LNCaP clone FGC (cell line): ENCODE data around the gene LTBP1.
"Not testable (repeated sequence)": the region's sequence is repeated elsewhere in the genome, so short reads cannot be mapped to it uniquely, and the experiment has no call there.

Source experiments
- DNase-seq: peaks from one replicate; pipeline ENCODE4 v3.0.0-alpha.2; 2011; ENCODE audit warnings: low read depth
- H3K4me3 ChIP-seq: 2 replicates; pipeline ENCODE4 v1.5.1; 2011; ENCODE audit warnings: mild to moderate bottlenecking, low read depth, low read length, control low read depth
- CTCF ChIP-seq: IDR thresholded peaks from 2 replicates; pipeline ENCODE4 v1.5.1; 2012; ENCODE audit warnings: mild to moderate bottlenecking; ENCODE audit not compliant: control insufficient read depth, insufficient read depth; ENCODE audit errors: extremely low read depth

The LTBP1 gene

GRCh38 chr2:33380001-33380609 is 433.4 kb downstream of the LTBP1 start:
- H3K4me3 ChIP-seq = no peak overlapping the region
- no peak for DNase-seq
- peak; percentile 40; the same call in 1 of the 2 replicates for TF ChIP-seq CTCF

GRCh38 chr2:33380719-33381118 is 434.0 kb downstream of the LTBP1 start:
- DNase-seq = no peak
- TF ChIP-seq CTCF = no peak
- H3K4me3 ChIP-seq = no peak overlapping the region

- TF ChIP-seq CTCF = no peak
- DNase-seq = no peak
- H3K4me3 ChIP-seq = no peak overlapping the region
Observed at GRCh38 chr2:33381301-33381858, 434.6 kb downstream of the LTBP1 start.

- DNase-seq = no peak
- no peak overlapping the region for H3K4me3 ChIP-seq
- TF ChIP-seq CTCF = no peak
Observed at GRCh38 chr2:33383855-33384598, 437.3 kb downstream of the LTBP1 start.

- DNase-seq = no peak
- no peak for TF ChIP-seq CTCF
Observed at GRCh38 chr2:33384599-33384961, 437.8 kb downstream of the LTBP1 start.

GRCh38 chr2:33388996-33389395 is 442.2 kb downstream of the LTBP1 start:
- TF ChIP-seq CTCF = no peak
- DNase-seq = no peak

More at GRCh38 chr2:33384599-33384961, 437.8 kb downstream of the LTBP1 start:
- no peak overlapping the region for H3K4me3 ChIP-seq

GRCh38 chr2:33389695-33390094 is 442.9 kb downstream of the LTBP1 start:
- H3K4me3 ChIP-seq = not testable (repeated sequence)

More at GRCh38 chr2:33388996-33389395, 442.2 kb downstream of the LTBP1 start:
- no peak overlapping the region for H3K4me3 ChIP-seq

More at GRCh38 chr2:33389695-33390094, 442.9 kb downstream of the LTBP1 start:
- not testable (repeated sequence) for DNase-seq
